Colonic mucosa (tissue), 4 donors: ENCODE measurements around the gene ASPHD2. TPM values are rescaled to one million over a fixed set of nuclear protein-coding genes. Genes with fewer than 3 reads are reported as not detected.

ENCODE experiments used
- DNase-seq: peaks from one replicate; pipeline ENCODE4 v3.0.0-alpha.2; 2020
- H3K27ac ChIP-seq: fragments of 200-600 bp; one replicate; pipeline ENCODE4 v1.8.0; 2021
- H3K27me3 ChIP-seq: fragments of 200-600 bp; one replicate; pipeline ENCODE4 v1.8.0; 2021
- H3K36me3 ChIP-seq: fragments of 200-600 bp; one replicate; pipeline ENCODE4 v1.8.0; 2021
- H3K4me1 ChIP-seq: fragments of 200-600 bp; one replicate; pipeline ENCODE4 v1.8.0; 2021; ENCODE audit warnings: mild to moderate bottlenecking
- H3K4me3 ChIP-seq: fragments of 200-600 bp; one replicate; pipeline ENCODE4 v1.8.0; 2021
- H3K9ac ChIP-seq, 2 donors: one replicate each; pipeline ENCODE4 v1.7.0; 2013; ENCODE audit warnings: control low read depth in 2 of 2, low read depth in 2 of 2, low read length in 2 of 2
- H3K9me3 ChIP-seq: fragments of 200-600 bp; one replicate; pipeline ENCODE4 v1.8.0; 2021
- intact Hi-C: fragments of 100-400 bp; cut with DNase I; formaldehyde crosslinking; loops from one replicate; pipeline ENCODE4 v1.14.1; 2022
- total RNA-seq, 2 donors: library from RNA; stranded (reverse); fragmentation: NEBNext Ultra II Directional in 1 of 2; extraction: Animal tissue kit (Norgen Biotek cat#: 25700) in 1 of 2; gene quantifications; one replicate each; pipeline ENCODE4 v1.2.1, GENCODE V29; 2021
- TF ChIP-seq, protein P1 (sequence below): fragments of 200-600 bp; IDR thresholded peaks from one replicate; pipeline ENCODE4 v1.8.0; 2022; ENCODE audit warnings: antibody characterized with exemption, mild to moderate bottlenecking
- donor health status: healthy.
- donor health status: DM: no; HTN: no; CAD: no.
- donor health status: DM: no; HTN: no; CAD: no.

The ASPHD2 gene, protein sequence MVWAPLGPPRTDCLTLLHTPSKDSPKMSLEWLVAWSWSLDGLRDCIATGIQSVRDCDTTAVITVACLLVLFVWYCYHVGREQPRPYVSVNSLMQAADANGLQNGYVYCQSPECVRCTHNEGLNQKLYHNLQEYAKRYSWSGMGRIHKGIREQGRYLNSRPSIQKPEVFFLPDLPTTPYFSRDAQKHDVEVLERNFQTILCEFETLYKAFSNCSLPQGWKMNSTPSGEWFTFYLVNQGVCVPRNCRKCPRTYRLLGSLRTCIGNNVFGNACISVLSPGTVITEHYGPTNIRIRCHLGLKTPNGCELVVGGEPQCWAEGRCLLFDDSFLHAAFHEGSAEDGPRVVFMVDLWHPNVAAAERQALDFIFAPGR
- 1 to 10 TPM; 3.8 to 4.3 TPM for total RNA-seq

DNA sequence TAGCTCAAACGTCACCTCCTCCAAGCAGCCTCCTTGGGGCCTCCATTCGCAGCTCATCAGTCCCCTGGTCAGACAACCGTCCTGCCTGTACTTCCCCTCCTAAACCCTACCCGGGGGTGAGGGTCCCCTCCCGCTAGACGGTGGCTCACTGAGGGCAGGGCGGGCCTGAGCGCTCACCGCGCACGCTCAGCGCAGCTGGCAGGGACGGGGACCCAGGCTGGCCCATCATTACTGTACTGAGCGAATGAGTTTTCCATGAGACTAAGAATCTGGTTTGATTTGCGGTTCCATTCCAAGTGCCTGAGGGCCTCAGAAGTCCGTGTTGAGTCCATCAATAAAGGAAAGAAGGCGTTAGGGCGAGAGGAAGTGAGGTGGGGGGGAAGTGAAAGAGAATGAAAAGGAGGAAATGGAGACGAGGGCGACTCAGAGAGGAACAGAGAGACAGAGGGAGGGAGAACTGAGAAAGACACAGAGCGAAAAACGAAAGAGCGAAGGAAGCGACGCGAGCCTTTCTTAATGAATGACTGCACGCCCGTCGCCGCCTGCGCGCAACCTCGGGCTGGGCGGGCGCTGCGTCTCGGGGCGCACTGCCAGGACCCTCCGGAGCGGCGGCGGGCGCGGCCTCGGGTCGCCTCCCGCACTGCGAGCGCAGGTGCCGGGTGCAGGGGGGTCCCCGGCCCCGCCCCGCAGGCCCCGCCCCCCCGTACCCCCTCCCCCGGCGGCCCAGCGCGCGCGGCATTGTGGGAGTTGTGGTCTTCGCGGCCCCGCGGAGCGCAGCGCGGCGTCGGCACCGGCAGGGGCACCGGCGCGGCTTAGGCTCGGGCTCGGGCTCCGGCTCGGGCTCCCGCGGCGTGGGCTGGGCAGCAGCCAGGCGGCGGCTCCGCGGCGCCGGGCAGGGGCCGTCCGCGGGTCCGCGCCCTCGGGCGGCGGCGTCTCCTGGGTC is at the start of gene ASPHD2:
ASPHD2 (plus strand) TSS at position 746 of the 943 bp plus-strand sequence. CDS start 4,356 bp downstream, outside the sequence.
- Histone ChIP-seq H3K4me3 (peak within 1 kb of the TSS; percentile 56), H3K27ac (peak within 1 kb of the TSS; percentile 75), H3K27me3 (no peaks in the 10 kb centered on the region), H3K9me3 (no peaks in the 10 kb centered on the region), H3K4me1 (peaks cover 7% of the 10 kb centered on the region), H3K9ac (peak within 1 kb of the TSS; percentile 81 to 86), H3K36me3 (no peaks in the 10 kb centered on the region)
- intact Hi-C loops = no loop called here
- DNase-seq = peak; percentile 69
- TF ChIP-seq, protein P1, sequence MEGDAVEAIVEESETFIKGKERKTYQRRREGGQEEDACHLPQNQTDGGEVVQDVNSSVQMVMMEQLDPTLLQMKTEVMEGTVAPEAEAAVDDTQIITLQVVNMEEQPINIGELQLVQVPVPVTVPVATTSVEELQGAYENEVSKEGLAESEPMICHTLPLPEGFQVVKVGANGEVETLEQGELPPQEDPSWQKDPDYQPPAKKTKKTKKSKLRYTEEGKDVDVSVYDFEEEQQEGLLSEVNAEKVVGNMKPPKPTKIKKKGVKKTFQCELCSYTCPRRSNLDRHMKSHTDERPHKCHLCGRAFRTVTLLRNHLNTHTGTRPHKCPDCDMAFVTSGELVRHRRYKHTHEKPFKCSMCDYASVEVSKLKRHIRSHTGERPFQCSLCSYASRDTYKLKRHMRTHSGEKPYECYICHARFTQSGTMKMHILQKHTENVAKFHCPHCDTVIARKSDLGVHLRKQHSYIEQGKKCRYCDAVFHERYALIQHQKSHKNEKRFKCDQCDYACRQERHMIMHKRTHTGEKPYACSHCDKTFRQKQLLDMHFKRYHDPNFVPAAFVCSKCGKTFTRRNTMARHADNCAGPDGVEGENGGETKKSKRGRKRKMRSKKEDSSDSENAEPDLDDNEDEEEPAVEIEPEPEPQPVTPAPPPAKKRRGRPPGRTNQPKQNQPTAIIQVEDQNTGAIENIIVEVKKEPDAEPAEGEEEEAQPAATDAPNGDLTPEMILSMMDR = no peak

DNA sequence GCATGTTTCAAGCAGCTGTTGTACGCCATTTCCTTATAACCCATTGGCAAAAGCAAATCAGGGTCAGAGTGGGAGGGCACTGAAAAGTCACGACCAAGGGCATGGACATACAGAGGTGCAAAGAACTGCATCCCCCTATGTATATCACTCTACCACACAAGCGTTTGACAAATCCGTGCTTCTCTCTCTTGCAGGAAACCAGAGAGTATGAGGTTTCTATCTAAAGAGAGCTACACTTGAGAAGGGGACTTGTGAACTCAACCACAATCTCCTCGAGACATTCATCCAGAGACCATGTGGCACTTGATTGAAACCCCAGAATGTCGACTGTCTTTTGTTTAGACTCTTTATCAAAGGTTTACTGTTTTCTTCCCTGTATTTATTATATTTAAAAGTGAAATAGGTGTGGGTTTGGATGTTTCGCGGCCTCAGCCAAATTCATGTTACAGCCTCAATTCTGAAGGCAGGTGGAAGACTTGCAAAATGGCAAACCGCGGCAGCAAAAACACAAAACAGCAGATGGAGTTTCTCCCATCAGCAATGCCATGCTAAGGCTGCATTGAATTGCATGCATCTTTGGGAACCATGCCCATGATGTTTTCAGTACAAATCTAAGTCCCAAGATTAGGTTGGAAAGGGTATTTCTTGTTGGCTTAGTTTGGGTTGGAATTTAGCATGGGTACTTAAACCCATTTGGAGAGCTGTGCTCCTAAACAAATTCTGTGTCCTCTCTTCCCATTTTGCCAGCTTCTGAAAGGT is 48.8 kb upstream of the ASPHD2 start:
- no peaks in the 10 kb centered on the region for H3K9me3 ChIP-seq
- TF ChIP-seq, protein P1 = no peak
- intact Hi-C loops = no loop called here

DNA sequence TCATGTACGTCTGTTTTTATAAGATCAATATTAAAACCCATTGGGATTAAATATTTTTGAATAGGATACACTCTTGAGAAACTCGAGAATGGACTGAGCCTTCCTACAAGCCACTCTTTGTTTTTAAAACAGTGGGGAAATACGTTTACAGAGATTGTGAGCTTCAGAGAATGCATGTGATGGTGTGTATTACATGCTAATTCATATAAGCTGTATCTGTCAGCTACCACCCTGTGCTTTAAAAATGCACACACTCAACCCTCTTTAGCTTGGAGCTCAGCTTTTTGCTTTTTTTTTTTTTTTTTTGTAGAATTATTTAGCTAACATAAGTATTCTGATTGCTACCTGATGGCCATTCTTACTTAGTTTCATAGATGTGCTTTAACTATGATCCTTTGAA is 46.3 kb upstream of the ASPHD2 start:
- DNase-seq = no peak
- Histone ChIP-seq H3K9me3 (no peaks in the 10 kb centered on the region), H3K27me3 (no peaks in the 10 kb centered on the region), H3K9ac (no peak overlapping the region), H3K4me3 (no peak overlapping the region), H3K4me1 (no peaks in the 10 kb centered on the region), H3K27ac (no peak overlapping the region), H3K36me3 (no peaks in the 10 kb centered on the region)
- TF ChIP-seq, protein P1 = no peak
- intact Hi-C loops = no loop called here

More for the DNA sequence above, 48.8 kb upstream of the ASPHD2 start:
- no peak for DNase-seq
- Histone ChIP-seq H3K9ac (no peak overlapping the region), H3K4me3 (no peak overlapping the region), H3K4me1 (no peaks in the 10 kb centered on the region), H3K27ac (no peak overlapping the region), H3K27me3 (no peaks in the 10 kb centered on the region), H3K36me3 (no peaks in the 10 kb centered on the region)

DNA sequence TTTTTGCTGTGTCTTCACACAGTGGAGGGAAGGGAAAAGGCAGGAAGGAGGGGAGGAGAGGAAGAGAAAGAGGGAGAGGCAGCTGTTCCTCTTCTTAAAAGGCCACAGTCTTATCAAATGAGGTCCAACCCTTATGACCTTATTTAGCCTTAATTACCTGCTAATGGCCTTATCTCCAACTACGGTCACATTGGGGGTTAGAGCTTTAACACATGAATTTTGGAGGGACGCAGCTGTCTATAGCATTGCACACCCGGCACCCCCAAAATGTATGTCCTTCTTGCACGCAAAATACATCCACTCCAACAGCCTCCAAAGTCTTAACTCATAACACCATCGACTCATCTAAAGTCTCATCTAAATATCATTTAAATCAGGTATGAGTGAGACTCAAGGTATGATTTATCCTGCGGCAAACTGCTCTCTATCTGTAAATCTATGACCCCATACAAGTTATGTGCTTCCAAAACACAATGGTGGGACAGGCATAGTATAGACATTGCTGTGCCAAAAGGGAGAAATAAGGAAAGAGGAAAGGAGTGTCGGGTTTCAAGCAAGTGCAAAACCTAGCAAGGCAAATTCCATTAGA is 45.0 kb upstream of the ASPHD2 start:
- Histone ChIP-seq H3K27me3 (no peaks in the 10 kb centered on the region), H3K9me3 (no peaks in the 10 kb centered on the region), H3K36me3 (no peaks in the 10 kb centered on the region), H3K9ac (no peak overlapping the region), H3K4me1 (no peaks in the 10 kb centered on the region), H3K4me3 (no peak overlapping the region), H3K27ac (no peak overlapping the region)
- DNase-seq = no peak
- intact Hi-C loops = no loop called here
- TF ChIP-seq, protein P1 = no peak

DNA sequence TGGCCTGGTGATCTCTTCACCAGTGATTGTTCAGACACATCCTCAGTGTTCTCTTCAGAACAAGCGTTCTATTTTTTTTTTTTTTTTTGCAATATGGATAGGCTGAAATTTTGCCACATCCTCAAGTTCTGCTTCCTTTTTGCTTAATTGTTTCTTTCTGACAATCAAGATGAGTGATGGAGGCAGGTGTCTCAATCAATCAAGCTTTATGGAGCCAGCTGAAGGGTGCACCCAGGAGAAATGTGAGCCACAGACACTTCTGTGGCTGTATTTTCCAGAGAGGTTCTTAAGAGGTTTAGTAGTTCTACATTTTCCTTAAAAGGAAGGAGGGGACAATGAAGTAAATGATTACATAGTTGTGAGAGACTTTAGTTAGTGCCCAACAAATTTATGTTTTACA is 43.9 kb upstream of the ASPHD2 start:
- no peak overlapping the region for H3K4me3 ChIP-seq
- no peaks in the 10 kb centered on the region for H3K36me3 ChIP-seq
- DNase-seq = no peak
- no peak overlapping the region for H3K27ac ChIP-seq
- H3K9ac ChIP-seq = no peak overlapping the region
- H3K9me3 ChIP-seq = no peaks in the 10 kb centered on the region
- H3K4me1 ChIP-seq = no peaks in the 10 kb centered on the region
- TF ChIP-seq, protein P1 = no peak
- no peaks in the 10 kb centered on the region for H3K27me3 ChIP-seq
- intact Hi-C loops = no loop called here
